ENCODE measurements around the gene PCSK7.

Gene PCSK7

DNA sequence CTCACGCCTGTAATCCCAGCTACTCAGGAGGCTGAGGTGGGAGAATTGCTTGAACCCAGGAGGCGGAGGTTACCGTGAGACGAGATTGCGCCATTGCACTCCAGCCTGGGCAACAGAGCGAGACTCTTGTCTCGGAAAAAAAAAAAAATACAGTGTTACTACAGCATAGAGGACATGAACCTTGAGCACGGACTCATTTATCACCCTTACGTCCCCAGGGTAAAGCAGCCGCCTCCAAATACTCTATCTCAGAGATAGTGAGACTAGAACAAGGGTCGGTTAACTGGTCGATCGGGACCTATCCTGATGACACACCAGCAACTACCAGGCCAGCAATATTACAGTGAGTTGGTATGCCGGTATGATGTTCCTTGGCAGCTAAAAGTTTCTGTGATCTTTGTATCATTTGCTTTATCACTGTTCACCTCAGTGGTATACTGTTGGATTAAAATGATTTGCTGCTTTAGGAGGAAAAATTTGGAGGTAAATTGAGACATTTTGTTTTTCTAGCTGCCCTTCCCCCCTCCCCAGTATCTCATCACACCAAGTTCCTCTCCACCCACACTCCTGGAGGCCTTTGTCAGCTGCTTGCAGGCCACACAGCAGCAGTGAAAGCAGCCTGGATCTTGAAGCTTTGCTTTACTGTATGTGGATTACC is 60.3 kb downstream of the PCSK7 start:
- TF ChIP-seq, protein P1, sequence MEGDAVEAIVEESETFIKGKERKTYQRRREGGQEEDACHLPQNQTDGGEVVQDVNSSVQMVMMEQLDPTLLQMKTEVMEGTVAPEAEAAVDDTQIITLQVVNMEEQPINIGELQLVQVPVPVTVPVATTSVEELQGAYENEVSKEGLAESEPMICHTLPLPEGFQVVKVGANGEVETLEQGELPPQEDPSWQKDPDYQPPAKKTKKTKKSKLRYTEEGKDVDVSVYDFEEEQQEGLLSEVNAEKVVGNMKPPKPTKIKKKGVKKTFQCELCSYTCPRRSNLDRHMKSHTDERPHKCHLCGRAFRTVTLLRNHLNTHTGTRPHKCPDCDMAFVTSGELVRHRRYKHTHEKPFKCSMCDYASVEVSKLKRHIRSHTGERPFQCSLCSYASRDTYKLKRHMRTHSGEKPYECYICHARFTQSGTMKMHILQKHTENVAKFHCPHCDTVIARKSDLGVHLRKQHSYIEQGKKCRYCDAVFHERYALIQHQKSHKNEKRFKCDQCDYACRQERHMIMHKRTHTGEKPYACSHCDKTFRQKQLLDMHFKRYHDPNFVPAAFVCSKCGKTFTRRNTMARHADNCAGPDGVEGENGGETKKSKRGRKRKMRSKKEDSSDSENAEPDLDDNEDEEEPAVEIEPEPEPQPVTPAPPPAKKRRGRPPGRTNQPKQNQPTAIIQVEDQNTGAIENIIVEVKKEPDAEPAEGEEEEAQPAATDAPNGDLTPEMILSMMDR (IDR thresholded peaks at IDR 0.05; ENCODE audit: borderline replicate concordance, insufficient read depth, low read depth, low read length) = no peak
- H3K4me3 ChIP-seq (ENCODE audit: low read depth, low read length) = no peak overlapping the region

DNA sequence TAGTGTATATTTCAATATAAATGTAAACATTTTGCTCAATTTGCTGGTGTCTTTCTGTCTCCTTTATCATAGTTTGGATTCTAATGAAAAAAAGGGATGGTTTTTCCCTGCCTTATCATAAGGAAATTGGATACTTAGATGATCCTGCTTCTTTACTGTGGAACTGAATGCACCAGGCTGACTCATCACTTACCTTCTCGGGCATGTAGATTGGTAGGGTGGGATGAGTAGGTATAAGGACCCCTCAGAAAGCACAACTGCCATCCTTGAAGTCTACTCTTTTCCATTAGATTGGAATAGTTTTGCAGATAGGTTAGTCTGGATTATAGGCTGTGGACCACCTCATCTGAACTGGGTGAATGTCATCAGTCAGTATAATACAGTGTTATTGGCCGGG is 60.9 kb downstream of the PCSK7 start:
- TF ChIP-seq, protein P1 (IDR thresholded peaks at IDR 0.05; ENCODE audit: borderline replicate concordance, insufficient read depth, low read depth, low read length) = no peak
- H3K4me3 ChIP-seq (ENCODE audit: low read depth, low read length) = no peak overlapping the region

DNA sequence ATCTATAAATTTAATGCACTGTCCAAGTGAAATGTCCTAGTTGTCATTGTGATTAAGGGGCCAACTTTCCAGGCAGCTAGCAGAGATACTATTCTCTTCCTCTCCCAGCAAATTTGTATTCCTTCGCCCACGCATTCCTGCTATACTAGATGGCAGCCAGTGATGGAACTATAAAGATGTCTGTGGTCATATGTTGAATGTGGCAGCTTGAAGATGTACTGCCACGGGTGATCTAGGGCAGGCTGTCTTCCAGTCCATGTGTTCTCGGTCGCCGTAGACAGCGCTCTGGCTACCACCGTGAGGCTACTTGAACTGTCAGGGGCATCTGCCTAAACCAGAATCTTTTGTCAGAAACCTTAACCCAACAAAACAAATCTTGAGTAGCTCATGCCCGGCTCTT is 61.7 kb downstream of the PCSK7 start:
- TF ChIP-seq, protein P1 (IDR thresholded peaks at IDR 0.05; ENCODE audit: borderline replicate concordance, insufficient read depth, low read depth, low read length) = no peak
- no peak overlapping the region for H3K4me3 ChIP-seq (ENCODE audit: low read depth, low read length)

DNA sequence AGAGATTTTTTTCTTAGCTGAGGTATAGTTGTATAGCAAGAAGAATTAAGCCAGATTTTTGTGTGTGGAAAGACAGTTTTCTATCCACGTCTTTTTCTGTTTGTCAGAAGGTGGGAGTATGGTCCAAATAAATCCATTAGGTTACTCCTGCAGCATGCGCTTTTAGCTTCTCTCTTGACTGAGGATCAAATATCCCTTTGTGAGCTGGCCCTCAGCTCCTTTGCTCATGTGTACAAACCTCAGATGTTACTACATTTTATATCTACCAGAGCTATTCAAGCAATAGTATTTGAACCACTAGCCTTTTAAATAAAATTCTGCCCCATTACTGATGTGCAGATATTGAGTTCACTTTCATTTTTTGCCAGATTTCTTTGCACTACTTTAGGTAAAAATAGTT is 62.1 kb downstream of the PCSK7 start:
- no peak overlapping the region for H3K4me3 ChIP-seq (ENCODE audit: low read depth, low read length)
- TF ChIP-seq, protein P1 (IDR thresholded peaks at IDR 0.05; ENCODE audit: borderline replicate concordance, insufficient read depth, low read depth, low read length) = no peak

DNA sequence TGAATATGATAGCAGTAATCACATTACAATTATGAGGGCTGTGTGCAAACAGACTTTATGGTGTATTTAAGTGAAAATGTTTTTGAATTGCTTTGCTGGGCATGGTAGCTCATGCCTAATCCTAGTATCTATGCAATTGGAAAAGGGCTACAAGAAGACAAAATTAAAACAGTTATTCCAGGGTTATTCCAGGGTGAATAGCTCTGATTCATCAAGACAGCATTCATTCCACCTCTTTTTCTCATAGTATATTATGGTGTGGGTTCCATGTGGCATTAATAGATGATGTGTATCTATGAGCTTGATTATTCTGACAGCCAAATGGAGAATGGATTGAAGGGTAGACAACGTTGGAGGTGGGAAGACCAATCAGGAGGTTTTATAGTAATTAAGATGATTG is 65.4 kb downstream of the PCSK7 start:
- TF ChIP-seq, protein P1 (IDR thresholded peaks at IDR 0.05; ENCODE audit: borderline replicate concordance, insufficient read depth, low read depth, low read length) = no peak

DNA sequence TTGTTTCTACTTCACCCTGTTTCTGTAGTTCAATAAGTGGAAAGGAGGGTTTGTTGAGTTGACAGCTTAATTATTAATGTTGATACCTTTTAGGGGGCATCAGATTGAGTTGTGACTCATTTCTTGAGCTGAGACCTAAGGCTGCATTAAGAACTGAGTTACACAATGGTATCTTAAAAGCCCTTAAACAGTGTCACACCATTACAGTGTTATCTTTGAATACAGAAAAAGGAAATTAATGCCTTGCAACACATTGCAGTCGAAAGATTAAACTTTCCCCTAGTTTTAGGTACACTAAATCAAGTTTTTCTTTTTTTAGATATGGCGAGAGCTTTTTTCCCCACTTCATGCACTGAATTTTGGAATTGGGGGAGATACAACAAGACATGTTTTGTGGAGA is 71.0 kb downstream of the PCSK7 start:
- no peak overlapping the region for H3K4me3 ChIP-seq (ENCODE audit: low read depth, low read length)
- TF ChIP-seq, protein P1 (IDR thresholded peaks at IDR 0.05; ENCODE audit: borderline replicate concordance, insufficient read depth, low read depth, low read length) = no peak

More for the DNA sequence above, 65.4 kb downstream of the PCSK7 start:
- no peak overlapping the region for H3K4me3 ChIP-seq (ENCODE audit: low read depth, low read length)

DNA sequence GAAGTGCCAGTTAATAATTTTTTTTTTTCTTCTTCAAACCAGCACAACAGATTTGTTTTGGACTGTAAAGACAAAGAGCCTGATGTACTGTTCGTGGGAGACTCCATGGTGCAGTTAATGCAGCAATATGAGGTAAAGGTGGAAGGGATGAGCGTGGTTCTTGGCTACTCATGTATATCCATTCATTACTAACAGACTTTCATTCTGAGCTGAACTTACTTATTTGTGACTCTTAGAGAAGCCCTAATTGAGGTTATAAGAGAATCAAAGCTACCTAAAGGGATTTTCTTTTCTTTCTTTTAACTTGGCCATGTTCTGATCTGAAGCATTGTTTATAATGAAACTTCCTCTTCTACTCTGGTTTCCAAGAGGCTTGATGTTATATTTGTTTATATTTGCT is 72.0 kb downstream of the PCSK7 start:
- no peak overlapping the region for H3K4me3 ChIP-seq (ENCODE audit: low read depth, low read length)
- TF ChIP-seq, protein P1 (IDR thresholded peaks at IDR 0.05; ENCODE audit: borderline replicate concordance, insufficient read depth, low read depth, low read length) = no peak

Measured in GM12875 (cell line).